Neural progenitor cell (in vitro differentiated cells): ENCODE measurements around the gene HEG1. TPM values are rescaled to one million over a fixed set of nuclear protein-coding genes. Genes with fewer than 3 reads are reported as not detected.

ENCODE experiments used
- DNase-seq: peaks from one replicate; pipeline ENCODE4 v3.0.0-alpha.2; 2016; ENCODE audit warnings: low spot score
- H2AFZ ChIP-seq: fragments of 200-600 bp; sonication (generic); replicated peaks from 2 replicates; pipeline ENCODE4 v1.6.1; 2016; ENCODE audit warnings: antibody characterized with exemption
- H3F3A ChIP-seq: fragments of 200-600 bp; sonication (generic); 2 replicates; pipeline ENCODE4 v1.6.1; 2016; ENCODE audit warnings: antibody characterized with exemption, low read depth
- H3K27ac ChIP-seq: fragments of 200-600 bp; sonication (generic); 2 replicates; pipeline ENCODE4 v1.5.1; 2016; ENCODE audit warnings: mild to moderate bottlenecking
- H3K27me3 ChIP-seq: fragments of 200-600 bp; sonication (generic); 2 replicates; pipeline ENCODE4 v1.6.1; 2016; ENCODE audit warnings: mild to moderate bottlenecking, moderate library complexity
- H3K36me3 ChIP-seq: fragments of 200-600 bp; sonication (generic); 2 replicates; pipeline ENCODE4 v1.5.1; 2016
- H3K4me1 ChIP-seq: fragments of 200-600 bp; sonication (generic); 2 replicates; pipeline ENCODE4 v1.6.1; 2016; ENCODE audit warnings: mixed run types
- H3K4me2 ChIP-seq: fragments of 200-600 bp; sonication (generic); 2 replicates; pipeline ENCODE4 v1.6.1; 2016
- H3K4me3 ChIP-seq: fragments of 200-600 bp; sonication (generic); 2 replicates; pipeline ENCODE4 v1.5.1; 2016
- H3K79me2 ChIP-seq: fragments of 200-600 bp; sonication (generic); 2 replicates; pipeline ENCODE4 v1.6.1; 2016; ENCODE audit warnings: low read depth
- H3K9ac ChIP-seq: fragments of 200-600 bp; sonication (generic); 2 replicates; pipeline ENCODE4 v1.6.1; 2016
- H3K9me3 ChIP-seq: fragments of 200-600 bp; sonication (generic); 2 replicates; pipeline ENCODE4 v1.5.1; 2016; ENCODE audit warnings: low read depth
- H4K20me1 ChIP-seq: fragments of 200-600 bp; sonication (generic); 2 replicates; pipeline ENCODE4 v1.6.1; 2016; ENCODE audit warnings: low read depth
- H3K27ac Mint-ChIP-seq: 3 replicates; pipeline ENCODE4 v1.8.0; 2021; ENCODE audit warnings: mixed read lengths
- H3K27me3 Mint-ChIP-seq: 2 replicates; pipeline ENCODE4 v1.8.0; 2022; ENCODE audit warnings: low read depth, mild to moderate bottlenecking, inconsistent platforms, moderate library complexity, mixed read lengths; ENCODE audit not compliant: insufficient read depth
- H3K36me3 Mint-ChIP-seq: 3 replicates; pipeline ENCODE4 v1.8.0; 2021; ENCODE audit warnings: mixed read lengths
- H3K4me1 Mint-ChIP-seq: 3 replicates; pipeline ENCODE4 v1.8.0; 2021; ENCODE audit warnings: mixed read lengths
- H3K4me3 Mint-ChIP-seq: 3 replicates; pipeline ENCODE4 v1.8.0; 2021; ENCODE audit warnings: mild to moderate bottlenecking, moderate library complexity, mixed read lengths
- H3K9me3 Mint-ChIP-seq: 3 replicates; pipeline ENCODE4 v1.8.0; 2020; ENCODE audit warnings: mixed read lengths
- CTCF ChIP-seq: fragments of 200-600 bp; sonication (generic); IDR thresholded peaks from 2 replicates; pipeline ENCODE4 v1.5.1; 2017; ENCODE audit warnings: antibody characterized with exemption, mild to moderate bottlenecking
- EZH2 ChIP-seq: fragments of 200-600 bp; sonication (generic); IDR thresholded peaks from 2 replicates; pipeline ENCODE4 v1.6.1; 2017; ENCODE audit warnings: antibody characterized with exemption, mild to moderate bottlenecking, moderate library complexity
- EZH2phosphoT487 ChIP-seq: fragments of 200-600 bp; sonication (generic); IDR thresholded peaks from 2 replicates; pipeline ENCODE4 v1.6.1; 2017; ENCODE audit warnings: antibody characterized with exemption
- total RNA-seq: library from RNA; depleted of rRNA; stranded (reverse); fragments of >200 nt; gene quantifications from 2 replicates; pipeline ENCODE4 v1.2.3, GENCODE V29; 2015; ENCODE audit warnings: low replicate concordance

The HEG1 gene
- total RNA-seq, 1 donor from 2014 or later: 11.4 TPM

- no peak for DNase-seq
- peaks cover 7% of the 10 kb centered on the region for H4K20me1 ChIP-seq
- H3F3A ChIP-seq: peaks cover 41% of the 10 kb centered on the region
- peaks cover 20% of the 10 kb centered on the region for H3K36me3 Mint-ChIP-seq
- peaks cover 26% of the 10 kb centered on the region for H3K9me3 Mint-ChIP-seq
- no peak overlapping the region for H3K27ac ChIP-seq
- H3K27me3 Mint-ChIP-seq: peaks cover 8% of the 10 kb centered on the region
- peaks cover 37% of the 10 kb centered on the region for H3K4me1 ChIP-seq
- peaks cover 43% of the 10 kb centered on the region for H3K4me1 Mint-ChIP-seq
- peaks cover 6% of the 10 kb centered on the region for H3K9me3 ChIP-seq
- no peaks in the 10 kb centered on the region for H3K27me3 ChIP-seq
- H3K36me3 ChIP-seq: peaks cover 7% of the 10 kb centered on the region
- no peak overlapping the region for H3K4me3 ChIP-seq
- H3K27ac Mint-ChIP-seq: no peak overlapping the region
- no peak overlapping the region for H3K4me3 Mint-ChIP-seq
- peaks cover 8% of the 10 kb centered on the region for H3K79me2 ChIP-seq
- no peak overlapping the region for H3K9ac ChIP-seq
- no peak overlapping the region for H2AFZ ChIP-seq
- H3K4me2 ChIP-seq: no peak overlapping the region
- TF ChIP-seq CTCF (no peak), EZH2phosphoT487 (no peak), EZH2 (no peak)
These were observed 20.6 kb downstream of the HEG1 start for GRCh38 chr3:125035217-125035616.

- Histone ChIP-seq H4K20me1 (peaks cover 3% of the 10 kb centered on the region), H3K27me3 (no peaks in the 10 kb centered on the region), H3K9me3 (peaks cover 6% of the 10 kb centered on the region), H3K36me3 (peaks cover 7% of the 10 kb centered on the region), H3F3A (peaks cover 25% of the 10 kb centered on the region), H3K79me2 (peaks cover 8% of the 10 kb centered on the region), H3K4me2 (no peak overlapping the region), H3K4me1 (peaks cover 24% of the 10 kb centered on the region), H3K4me3 (no peak overlapping the region), H3K27ac (no peak overlapping the region), H3K9ac (no peak overlapping the region), H2AFZ (no peak overlapping the region)
- Mint-ChIP-seq H3K9me3 (peaks cover 26% of the 10 kb centered on the region), H3K27me3 (peaks cover 5% of the 10 kb centered on the region), H3K36me3 (peaks cover 33% of the 10 kb centered on the region), H3K4me1 (peaks cover 27% of the 10 kb centered on the region), H3K27ac (no peak overlapping the region), H3K4me3 (no peak overlapping the region)
- no peak for TF ChIP-seq EZH2phosphoT487
- TF ChIP-seq CTCF: no peak
- TF ChIP-seq EZH2: no peak
- no peak for DNase-seq
These were observed 22.2 kb downstream of the HEG1 start for GRCh38 chr3:125033616-125034015.

- Histone ChIP-seq H3K9ac (no peak overlapping the region), H3K9me3 (peaks cover 6% of the 10 kb centered on the region), H3K4me3 (no peak overlapping the region), H3F3A (peaks cover 21% of the 10 kb centered on the region), H3K36me3 (peaks cover 7% of the 10 kb centered on the region), H2AFZ (no peak overlapping the region), H3K4me1 (peaks cover 20% of the 10 kb centered on the region), H3K4me2 (no peak overlapping the region), H4K20me1 (no peaks in the 10 kb centered on the region), H3K79me2 (peaks cover 8% of the 10 kb centered on the region), H3K27me3 (no peaks in the 10 kb centered on the region), H3K27ac (no peak overlapping the region)
- TF ChIP-seq EZH2phosphoT487 (no peak), CTCF (no peak), EZH2 (no peak)
- no peak overlapping the region for H3K4me3 Mint-ChIP-seq
- peak overlapping the region; percentile 72 for H3K27ac Mint-ChIP-seq
- H3K9me3 Mint-ChIP-seq: peaks cover 26% of the 10 kb centered on the region
- H3K27me3 Mint-ChIP-seq: peaks cover 7% of the 10 kb centered on the region
- H3K36me3 Mint-ChIP-seq: peaks cover 38% of the 10 kb centered on the region
- DNase-seq: no peak
- peaks cover 22% of the 10 kb centered on the region for H3K4me1 Mint-ChIP-seq
These were observed 22.7 kb downstream of the HEG1 start for GRCh38 chr3:125033135-125033534.
